ENCODE results near the gene PKP1. TPM values are rescaled to one million over a fixed set of nuclear protein-coding genes. Genes with fewer than 3 reads are reported as not detected.

PKP1 gene
- total RNA-seq, 1 experiment from 2014 or later = 0.30 TPM

DNA sequence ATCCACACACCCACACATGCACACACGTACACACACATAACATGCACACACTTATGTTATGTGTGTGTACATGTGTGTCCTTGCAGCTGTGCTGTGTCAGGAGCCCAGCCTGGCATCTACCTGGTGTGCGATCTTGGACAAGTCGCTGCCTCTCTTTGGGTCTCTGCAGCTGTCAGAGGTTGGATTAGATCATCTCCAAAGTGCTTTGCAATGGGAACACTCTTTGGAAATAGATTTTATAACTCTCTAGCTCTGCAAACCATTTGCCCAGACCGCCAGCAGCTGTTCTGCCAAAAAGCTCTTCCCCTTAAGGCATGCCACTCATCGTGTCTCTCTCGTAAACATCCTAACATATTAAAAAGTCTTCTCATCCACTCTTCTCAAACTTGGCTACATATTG is 4.7 kb downstream of the PKP1 start:
- ChIA-PET POLR2A (interaction anchor here (0.8 to 46.7 kb wide), 9 partner anchors 7 to 180 kb away, joined by 3 to 3819 read pairs (median 15); partner anchors contain the start of genes PHLDA3 and PKP1), CTCF (interaction anchor here (0.6 to 16.5 kb wide), 11 partner anchors 13 to 455 kb away, joined by 3 to 415 read pairs (median 88); no protein-coding TSS in a partner anchor)
- Mint-ChIP-seq H3K27ac (ENCODE audit: low read depth, unreplicated experiment) (peak overlapping the region; percentile 83), H3K9me3 (ENCODE audit: unreplicated experiment) (no peaks in the 10 kb centered on the region), H3K36me3 (ENCODE audit: insufficient read depth, unreplicated experiment) (no peaks in the 10 kb centered on the region), H3K4me1 (ENCODE audit: insufficient read depth, unreplicated experiment) (peaks cover 28% of the 10 kb centered on the region), H3K4me3 (ENCODE audit: unreplicated experiment) (peak overlapping the region; percentile 15), H3K27me3 (ENCODE audit: insufficient read depth, unreplicated experiment) (no peaks in the 10 kb centered on the region)
- TF ChIP-seq, protein P1, sequence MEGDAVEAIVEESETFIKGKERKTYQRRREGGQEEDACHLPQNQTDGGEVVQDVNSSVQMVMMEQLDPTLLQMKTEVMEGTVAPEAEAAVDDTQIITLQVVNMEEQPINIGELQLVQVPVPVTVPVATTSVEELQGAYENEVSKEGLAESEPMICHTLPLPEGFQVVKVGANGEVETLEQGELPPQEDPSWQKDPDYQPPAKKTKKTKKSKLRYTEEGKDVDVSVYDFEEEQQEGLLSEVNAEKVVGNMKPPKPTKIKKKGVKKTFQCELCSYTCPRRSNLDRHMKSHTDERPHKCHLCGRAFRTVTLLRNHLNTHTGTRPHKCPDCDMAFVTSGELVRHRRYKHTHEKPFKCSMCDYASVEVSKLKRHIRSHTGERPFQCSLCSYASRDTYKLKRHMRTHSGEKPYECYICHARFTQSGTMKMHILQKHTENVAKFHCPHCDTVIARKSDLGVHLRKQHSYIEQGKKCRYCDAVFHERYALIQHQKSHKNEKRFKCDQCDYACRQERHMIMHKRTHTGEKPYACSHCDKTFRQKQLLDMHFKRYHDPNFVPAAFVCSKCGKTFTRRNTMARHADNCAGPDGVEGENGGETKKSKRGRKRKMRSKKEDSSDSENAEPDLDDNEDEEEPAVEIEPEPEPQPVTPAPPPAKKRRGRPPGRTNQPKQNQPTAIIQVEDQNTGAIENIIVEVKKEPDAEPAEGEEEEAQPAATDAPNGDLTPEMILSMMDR (IDR thresholded peaks at IDR 0.05; ENCODE audit: unreplicated experiment) = no peak
- no TSS peak for BruUV-seq (replicated peaks)
- intact Hi-C loops (cut with micrococcal nuclease) = no loop called here
- DNase-seq (ENCODE audit: unreplicated experiment) = no peak

DNA sequence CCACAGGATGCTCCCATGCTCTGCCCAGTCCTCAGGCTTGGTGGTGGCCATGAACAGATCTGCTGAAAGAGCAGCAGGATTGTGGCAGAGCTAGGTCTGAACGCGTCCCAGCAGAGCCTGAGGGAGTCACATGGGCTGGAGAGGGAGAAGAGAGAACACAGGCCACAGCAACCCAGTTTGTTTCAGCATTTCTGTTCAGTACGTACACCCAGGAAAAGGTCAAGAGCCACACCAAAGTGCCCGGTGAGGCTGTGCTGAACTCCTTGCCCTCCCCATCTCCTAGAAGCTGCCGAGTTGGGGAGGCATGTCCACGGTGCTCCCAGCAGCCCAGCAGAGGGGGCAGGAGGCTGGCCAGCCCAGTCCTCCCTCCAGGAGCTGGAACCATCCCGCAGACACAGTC is 5.5 kb downstream of the PKP1 start:
- Mint-ChIP-seq H3K36me3 (ENCODE audit: insufficient read depth, unreplicated experiment) (no peaks in the 10 kb centered on the region), H3K4me1 (ENCODE audit: insufficient read depth, unreplicated experiment) (peaks cover 28% of the 10 kb centered on the region), H3K4me3 (ENCODE audit: unreplicated experiment) (peak overlapping the region; percentile 15), H3K9me3 (ENCODE audit: unreplicated experiment) (no peaks in the 10 kb centered on the region), H3K27me3 (ENCODE audit: insufficient read depth, unreplicated experiment) (no peaks in the 10 kb centered on the region), H3K27ac (ENCODE audit: low read depth, unreplicated experiment) (peak overlapping the region; percentile 83)
- TF ChIP-seq, protein P1 (IDR thresholded peaks at IDR 0.05; ENCODE audit: unreplicated experiment) = peak; percentile 7
- intact Hi-C loops (cut with micrococcal nuclease) = no loop called here
- ChIA-PET CTCF (interaction anchor here (0.6 to 16.5 kb wide), 19 partner anchors 12 to 1204 kb away, joined by 3 to 415 read pairs (median 4); no protein-coding TSS in a partner anchor), POLR2A (interaction anchor here (0.7 to 46.7 kb wide), 15 partner anchors 7 to 1652 kb away, joined by 3 to 3819 read pairs (median 9); partner anchors contain the start of genes PHLDA3 and PKP1)
- peak; percentile 64 for DNase-seq (ENCODE audit: unreplicated experiment)
- BruUV-seq (replicated peaks) = no TSS peak

- TF ChIP-seq, protein P1 (IDR thresholded peaks at IDR 0.05; ENCODE audit: unreplicated experiment) = no peak
- ChIA-PET POLR2A (interaction anchor here (1.2 to 46.7 kb wide), 10 partner anchors 9 to 617 kb away, joined by 3 to 3819 read pairs (median 14); partner anchors contain the start of genes PHLDA3, PKP1 and TMEM9), CTCF (interaction anchor here (0.7 to 16.5 kb wide), 15 partner anchors 9 to 201 kb away, joined by 3 to 415 read pairs (median 9); no protein-coding TSS in a partner anchor)
- Mint-ChIP-seq H3K4me1 (ENCODE audit: insufficient read depth, unreplicated experiment) (peaks cover 38% of the 10 kb centered on the region), H3K4me3 (ENCODE audit: unreplicated experiment) (no peak overlapping the region), H3K9me3 (ENCODE audit: unreplicated experiment) (no peaks in the 10 kb centered on the region), H3K36me3 (ENCODE audit: insufficient read depth, unreplicated experiment) (no peaks in the 10 kb centered on the region), H3K27ac (ENCODE audit: low read depth, unreplicated experiment) (peak overlapping the region; percentile 83), H3K27me3 (ENCODE audit: insufficient read depth, unreplicated experiment) (no peaks in the 10 kb centered on the region)
- intact Hi-C loops (cut with micrococcal nuclease) = no loop called here
- DNase-seq (ENCODE audit: unreplicated experiment) = no peak
- no TSS peak for BruUV-seq (replicated peaks)
Observed at GRCh38 chr1:201290551-201290950, 7.2 kb downstream of the PKP1 start.

GRCh38 chr1:201291916-201292315 is 8.6 kb downstream of the PKP1 start:
- Mint-ChIP-seq H3K27me3 (ENCODE audit: insufficient read depth, unreplicated experiment) (no peaks in the 10 kb centered on the region), H3K36me3 (ENCODE audit: insufficient read depth, unreplicated experiment) (no peaks in the 10 kb centered on the region), H3K27ac (ENCODE audit: low read depth, unreplicated experiment) (no peak overlapping the region), H3K4me1 (ENCODE audit: insufficient read depth, unreplicated experiment) (peaks cover 50% of the 10 kb centered on the region), H3K9me3 (ENCODE audit: unreplicated experiment) (no peaks in the 10 kb centered on the region), H3K4me3 (ENCODE audit: unreplicated experiment) (no peak overlapping the region)
- BruUV-seq (replicated peaks) = no TSS peak
- CTCF ChIA-PET = interaction anchor here (0.6 to 16.5 kb wide), 11 partner anchors 9 to 143 kb away, joined by 3 to 415 read pairs (median 13); no protein-coding TSS in a partner anchor
- DNase-seq (ENCODE audit: unreplicated experiment) = no peak
- POLR2A ChIA-PET = interaction anchor here (1.0 to 46.7 kb wide), 3 partner anchors 8 to 63 kb away, joined by 3 to 3819 read pairs (median 3819); partner anchors contain the start of gene PKP1
- TF ChIP-seq, protein P1 (IDR thresholded peaks at IDR 0.05; ENCODE audit: unreplicated experiment) = no peak
- intact Hi-C loops (cut with micrococcal nuclease) = no loop called here

Measured in MCF 10A (cell line).